Duodenal mucosa (tissue), 2 donors: Measurements from ENCODE around the gene TLE5.
A peak's percentile ranks its signal among the peaks of the same experiment; 100 is the strongest.

Source experiments
- H3K27ac ChIP-seq: one replicate; pipeline ENCODE4 v1.7.0; 2013; ENCODE audit warnings: low read depth, low read length
- H3K27me3 ChIP-seq, 2 donors: one replicate each; pipeline ENCODE4 v1.7.0; 2013; ENCODE audit warnings: low read length in 2 of 2, control low read depth in 1 of 2; ENCODE audit not compliant: insufficient read depth in 2 of 2, control insufficient read depth in 1 of 2
- H3K36me3 ChIP-seq, 2 donors: one replicate each; pipeline ENCODE4 v1.7.0; 2013; ENCODE audit warnings: low read length in 2 of 2, control low read depth in 1 of 2; ENCODE audit not compliant: insufficient read depth in 2 of 2, control insufficient read depth in 1 of 2
- H3K4me1 ChIP-seq, 2 donors: one replicate each; pipeline ENCODE4 v1.7.0; 2013; ENCODE audit warnings: low read length in 2 of 2, control low read depth in 1 of 2; ENCODE audit not compliant: insufficient read depth in 2 of 2, control insufficient read depth in 1 of 2
- H3K4me3 ChIP-seq, 2 donors: one replicate each; pipeline ENCODE4 v1.7.0; 2013; ENCODE audit warnings: low read length in 2 of 2, low read depth in 1 of 2
- H3K9ac ChIP-seq, 2 donors: one replicate each; pipeline ENCODE4 v1.7.0; 2013; ENCODE audit warnings: low read length in 2 of 2, low read depth in 1 of 2
- H3K9me3 ChIP-seq, 2 donors: one replicate each; pipeline ENCODE4 v1.7.0; 2013; ENCODE audit warnings: low read length in 2 of 2, control low read depth in 1 of 2; ENCODE audit not compliant: control insufficient read depth in 1 of 2

TLE5 gene

DNA sequence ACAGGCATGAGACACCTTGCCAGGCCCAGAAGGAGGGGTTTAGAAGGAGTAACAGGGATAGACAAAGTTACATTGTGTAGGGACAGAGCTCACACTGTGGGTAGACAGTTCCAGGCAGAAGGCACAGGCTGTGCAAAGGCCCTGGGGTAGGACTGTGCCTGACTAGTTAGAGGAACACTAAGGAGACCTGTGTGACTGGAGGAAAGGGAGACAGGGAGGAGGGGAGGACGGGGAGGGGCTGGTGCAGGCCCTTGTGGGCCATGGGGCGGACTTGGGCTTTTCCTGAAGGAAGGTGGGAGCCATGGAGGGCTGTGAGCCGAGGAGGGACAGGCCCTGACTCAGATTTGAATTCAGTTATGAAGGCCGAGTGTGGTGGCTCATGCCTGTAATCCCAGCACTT is 17.3 kb upstream of the TLE5 start:
- Histone ChIP-seq H3K4me1 (peaks cover 9 to 17% of the 10 kb centered on the region in 2 donors), H3K27ac (no peak overlapping the region), H3K9ac (no peak overlapping the region), H3K36me3 (no peaks in the 10 kb centered on the region), H3K9me3 (no peaks in the 10 kb centered on the region), H3K27me3 (no peaks in the 10 kb centered on the region), H3K4me3 (no peak overlapping the region)

- no peaks in the 10 kb centered on the region for H3K27me3 ChIP-seq
- H3K4me1 ChIP-seq = peaks cover 6 to 16% of the 10 kb centered on the region in 2 donors
- H3K27ac ChIP-seq = no peak overlapping the region
- H3K9me3 ChIP-seq = no peaks in the 10 kb centered on the region
- H3K4me3 ChIP-seq = peak overlapping the region; percentile 55 to 56
- H3K36me3 ChIP-seq = no peaks in the 10 kb centered on the region
- H3K9ac ChIP-seq = peak overlapping the region in 1 of 2 donors; percentile 25
Observed at GRCh38 chr19:3075605-3076431, 13.5 kb upstream of the TLE5 start.

- no peak overlapping the region for H3K27ac ChIP-seq
- H3K4me1 ChIP-seq = peaks cover 6 to 12% of the 10 kb centered on the region in 2 donors
- H3K9me3 ChIP-seq = no peaks in the 10 kb centered on the region
- no peak overlapping the region for H3K9ac ChIP-seq
- H3K27me3 ChIP-seq = no peaks in the 10 kb centered on the region
- H3K4me3 ChIP-seq = no peak overlapping the region
- H3K36me3 ChIP-seq = no peaks in the 10 kb centered on the region
Observed at GRCh38 chr19:3073931-3074595, 11.8 kb upstream of the TLE5 start.

DNA sequence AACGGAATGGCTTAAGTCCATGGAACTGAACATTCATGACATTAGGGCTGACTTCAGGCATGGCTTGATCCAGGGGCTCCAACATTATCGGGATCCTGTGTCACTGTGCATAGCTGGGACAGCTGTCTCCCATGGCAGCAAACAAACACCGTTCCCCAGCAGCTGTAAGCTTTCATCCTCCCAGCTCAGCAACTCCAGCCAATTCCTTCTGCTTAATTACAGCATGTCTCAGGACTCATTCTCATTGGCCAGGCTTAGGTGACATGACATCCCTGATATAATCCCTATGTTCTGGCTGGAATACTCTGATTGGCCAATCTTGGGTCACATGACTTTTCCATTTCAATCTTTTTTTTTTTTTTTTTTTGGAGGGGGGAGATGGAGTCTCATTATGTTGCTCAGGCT is 10.9 kb upstream of the TLE5 start:
- no peak overlapping the region for H3K4me3 ChIP-seq
- H3K27me3 ChIP-seq = no peaks in the 10 kb centered on the region
- H3K4me1 ChIP-seq = peaks cover 6 to 12% of the 10 kb centered on the region in 2 donors

GRCh38 chr19:3071768-3072167 is 9.5 kb upstream of the TLE5 start:
- Histone ChIP-seq H3K27me3 (no peaks in the 10 kb centered on the region), H3K4me1 (peaks cover 6 to 12% of the 10 kb centered on the region in 2 donors), H3K9me3 (no peaks in the 10 kb centered on the region), H3K9ac (no peak overlapping the region), H3K27ac (no peak overlapping the region), H3K36me3 (no peaks in the 10 kb centered on the region), H3K4me3 (no peak overlapping the region)

More for the DNA sequence above, 10.9 kb upstream of the TLE5 start:
- Histone ChIP-seq H3K9me3 (no peaks in the 10 kb centered on the region), H3K36me3 (no peaks in the 10 kb centered on the region), H3K27ac (no peak overlapping the region), H3K9ac (no peak overlapping the region)

- Histone ChIP-seq H3K9ac (no peak overlapping the region), H3K9me3 (no peaks in the 10 kb centered on the region), H3K4me1 (peaks cover 3 to 5% of the 10 kb centered on the region in 2 donors), H3K4me3 (no peak overlapping the region), H3K27me3 (no peaks in the 10 kb centered on the region), H3K36me3 (no peaks in the 10 kb centered on the region), H3K27ac (no peak overlapping the region)
Observed at GRCh38 chr19:3068071-3068470, 5.8 kb upstream of the TLE5 start.

DNA sequence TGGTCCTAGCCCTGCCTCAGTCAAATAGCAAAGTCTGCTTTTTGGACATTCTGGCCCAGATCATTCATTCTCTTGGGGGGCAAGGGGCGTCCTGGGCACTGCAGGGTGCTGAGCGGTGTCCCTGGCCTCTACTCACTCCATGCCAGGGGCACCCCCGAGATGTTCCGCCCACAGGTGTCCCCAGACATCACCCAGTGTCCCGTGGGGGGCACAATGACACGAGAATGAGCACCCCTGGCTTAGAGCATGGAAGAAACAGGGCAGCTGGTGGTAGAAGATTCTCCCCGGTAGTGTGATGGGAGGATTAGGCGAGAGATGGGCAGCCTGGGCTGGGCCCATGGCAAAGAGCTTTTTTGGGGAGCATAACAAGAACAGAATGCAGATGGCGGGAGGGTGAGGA is 5.3 kb upstream of the TLE5 start:
- Histone ChIP-seq H3K9me3 (no peaks in the 10 kb centered on the region), H3K27me3 (no peaks in the 10 kb centered on the region), H3K36me3 (no peaks in the 10 kb centered on the region), H3K9ac (no peak overlapping the region), H3K4me3 (no peak overlapping the region), H3K4me1 (peaks cover 5 to 6% of the 10 kb centered on the region in 2 donors), H3K27ac (no peak overlapping the region)

DNA sequence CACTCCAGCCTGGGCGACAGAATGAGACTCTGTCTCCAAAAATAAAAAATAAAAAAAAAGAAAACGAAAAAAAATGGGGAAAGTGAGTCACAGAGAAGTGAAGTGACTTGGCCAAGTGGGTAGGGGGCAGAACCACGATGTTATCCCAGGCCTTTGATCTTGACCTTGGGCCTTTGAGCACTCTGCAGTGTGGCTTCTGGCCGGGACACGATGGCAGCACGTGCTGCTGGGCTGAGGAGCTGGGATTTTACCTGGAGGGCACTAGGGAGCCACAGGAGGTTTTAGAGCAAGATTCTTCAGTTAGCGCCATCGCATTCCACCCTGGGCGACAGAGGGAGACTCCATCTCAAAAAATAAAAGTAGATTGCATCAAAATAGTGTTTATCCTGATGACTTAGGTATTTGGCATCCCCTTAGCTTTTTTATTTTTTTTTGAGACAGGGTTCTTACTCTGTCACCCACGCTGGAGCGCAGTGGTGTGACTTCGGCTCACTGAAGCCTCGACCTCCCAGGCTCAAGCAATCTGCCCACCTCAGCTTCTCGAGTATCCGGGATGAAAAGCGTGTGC is 4.3 kb upstream of the TLE5 start:
- H3K36me3 ChIP-seq = no peaks in the 10 kb centered on the region
- H3K9me3 ChIP-seq = no peaks in the 10 kb centered on the region
- H3K27ac ChIP-seq = no peak overlapping the region
- no peak overlapping the region for H3K4me3 ChIP-seq
- H3K27me3 ChIP-seq = no peaks in the 10 kb centered on the region
- H3K4me1 ChIP-seq = peaks cover 5 to 6% of the 10 kb centered on the region in 2 donors
- H3K9ac ChIP-seq = no peak overlapping the region

DNA sequence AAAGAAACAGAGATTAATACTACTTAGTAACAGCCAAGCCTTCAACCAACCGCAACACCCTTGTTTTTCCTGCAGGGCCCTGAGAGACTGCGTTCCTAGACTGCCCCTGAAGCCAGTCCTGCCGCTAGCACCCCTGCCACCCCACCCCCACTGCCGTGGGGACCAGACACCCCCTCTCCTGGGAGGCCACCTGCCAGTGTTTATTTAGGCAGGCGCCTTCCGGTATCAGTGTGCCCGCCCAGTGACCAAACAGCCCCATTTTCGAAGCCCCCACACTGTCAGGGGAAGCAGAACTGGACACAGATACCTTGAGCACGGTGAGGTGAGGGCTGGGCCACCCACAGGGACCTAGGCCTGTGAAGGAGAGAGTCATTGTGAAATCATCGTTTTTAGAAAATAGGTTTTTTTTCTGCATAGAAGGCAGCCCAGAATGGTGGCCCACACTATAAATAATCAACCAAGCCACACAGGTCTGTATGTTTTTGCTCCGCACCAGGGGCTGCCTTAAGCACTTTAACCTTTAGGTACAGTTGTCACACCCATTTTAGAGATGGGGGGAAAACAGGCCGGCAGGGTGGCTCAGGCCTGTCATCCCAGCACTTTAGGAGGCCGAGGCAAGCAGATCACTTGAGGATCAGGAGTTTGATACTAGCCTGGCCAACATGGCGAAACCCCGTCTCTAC is 3.5 kb upstream of the TLE5 start:
- Histone ChIP-seq H3K9me3 (no peaks in the 10 kb centered on the region), H3K36me3 (no peaks in the 10 kb centered on the region), H3K4me1 (peaks cover 6 to 9% of the 10 kb centered on the region in 2 donors), H3K27ac (no peak overlapping the region), H3K4me3 (no peak overlapping the region), H3K27me3 (no peaks in the 10 kb centered on the region), H3K9ac (no peak overlapping the region)

DNA sequence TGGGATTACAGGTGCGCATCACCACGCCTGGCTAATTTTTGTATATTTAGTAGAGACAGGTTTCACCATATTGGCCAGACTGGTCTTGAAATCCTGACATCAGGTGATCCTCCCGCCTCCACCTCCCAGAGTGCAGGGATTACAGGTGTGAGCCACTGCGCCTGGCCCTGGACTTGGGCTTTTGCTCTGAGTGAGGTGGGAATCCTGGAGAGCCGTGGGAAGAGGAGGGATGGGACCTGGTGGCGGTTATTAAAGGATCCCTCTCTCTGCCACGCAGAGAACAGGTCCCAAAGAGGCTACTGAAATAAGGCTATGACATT is 1.7 kb upstream of the TLE5 start:
- H3K9ac ChIP-seq = no peak overlapping the region
- no peak overlapping the region for H3K27ac ChIP-seq

More for the DNA sequence above, 1.7 kb upstream of the TLE5 start:
- H3K4me1 ChIP-seq = peaks cover 9 to 18% of the 10 kb centered on the region in 2 donors
- peaks cover 2 to 7% of the 10 kb centered on the region in 2 donors for H3K36me3 ChIP-seq
- H3K4me3 ChIP-seq = no peak overlapping the region
- H3K27me3 ChIP-seq = no peaks in the 10 kb centered on the region
- no peaks in the 10 kb centered on the region for H3K9me3 ChIP-seq
